ENCODE data around the gene UBAP1. TPM values are rescaled to one million over a fixed set of nuclear protein-coding genes. Genes with fewer than 3 reads are reported as not detected.
"Not testable (repeated sequence)": the region's sequence is repeated elsewhere in the genome, so short reads cannot be mapped to it uniquely, and the experiment has no call there.

Gene UBAP1
- total RNA-seq, 4 donors from 2014 or later: 42.2 to 63.3 (median 51.9) TPM

DNA sequence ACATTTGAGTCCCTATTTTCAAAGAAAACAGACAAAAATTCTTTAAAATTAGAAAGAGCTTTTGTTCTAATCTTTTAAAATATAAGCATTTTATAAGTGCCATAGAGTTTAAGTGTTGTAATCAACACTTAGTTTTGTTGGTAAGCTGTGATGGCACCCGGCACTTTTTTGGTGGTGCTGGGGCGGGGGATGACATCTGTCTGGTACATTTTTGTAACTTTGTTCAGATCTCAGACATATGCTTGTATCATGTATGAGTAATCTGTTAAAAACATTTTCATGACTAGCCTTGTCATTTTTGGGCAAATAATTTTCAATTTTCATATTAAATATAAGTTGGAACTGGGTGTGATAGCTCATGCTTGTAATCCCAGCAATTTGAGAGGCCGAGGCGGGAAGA, 51.7 kb downstream of the UBAP1 start:
- Histone ChIP-seq H3K36me3 (peaks cover 14% of the 10 kb centered on the region), H3K4me1 (peaks cover 4% of the 10 kb centered on the region), H3K27ac (no peak overlapping the region), H3K27me3 (no peaks in the 10 kb centered on the region), H3K4me3 (no peak overlapping the region), H3K9me3 (no peaks in the 10 kb centered on the region)
- DNase-seq (ENCODE audit: low spot score in 2 of 2): no peak
- TF ChIP-seq POLR2A (IDR thresholded peaks at IDR 0.05) (no peak), POLR2AphosphoS5 (IDR thresholded peaks at IDR 0.05) (no peak), EP300 (IDR thresholded peaks at IDR 0.05) (no peak)
- TF ChIP-seq, protein P1, sequence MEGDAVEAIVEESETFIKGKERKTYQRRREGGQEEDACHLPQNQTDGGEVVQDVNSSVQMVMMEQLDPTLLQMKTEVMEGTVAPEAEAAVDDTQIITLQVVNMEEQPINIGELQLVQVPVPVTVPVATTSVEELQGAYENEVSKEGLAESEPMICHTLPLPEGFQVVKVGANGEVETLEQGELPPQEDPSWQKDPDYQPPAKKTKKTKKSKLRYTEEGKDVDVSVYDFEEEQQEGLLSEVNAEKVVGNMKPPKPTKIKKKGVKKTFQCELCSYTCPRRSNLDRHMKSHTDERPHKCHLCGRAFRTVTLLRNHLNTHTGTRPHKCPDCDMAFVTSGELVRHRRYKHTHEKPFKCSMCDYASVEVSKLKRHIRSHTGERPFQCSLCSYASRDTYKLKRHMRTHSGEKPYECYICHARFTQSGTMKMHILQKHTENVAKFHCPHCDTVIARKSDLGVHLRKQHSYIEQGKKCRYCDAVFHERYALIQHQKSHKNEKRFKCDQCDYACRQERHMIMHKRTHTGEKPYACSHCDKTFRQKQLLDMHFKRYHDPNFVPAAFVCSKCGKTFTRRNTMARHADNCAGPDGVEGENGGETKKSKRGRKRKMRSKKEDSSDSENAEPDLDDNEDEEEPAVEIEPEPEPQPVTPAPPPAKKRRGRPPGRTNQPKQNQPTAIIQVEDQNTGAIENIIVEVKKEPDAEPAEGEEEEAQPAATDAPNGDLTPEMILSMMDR (IDR thresholded peaks at IDR 0.05): no peak
- 81% methylated on average over 4 of the region's 4 CpGs for WGBS

DNA sequence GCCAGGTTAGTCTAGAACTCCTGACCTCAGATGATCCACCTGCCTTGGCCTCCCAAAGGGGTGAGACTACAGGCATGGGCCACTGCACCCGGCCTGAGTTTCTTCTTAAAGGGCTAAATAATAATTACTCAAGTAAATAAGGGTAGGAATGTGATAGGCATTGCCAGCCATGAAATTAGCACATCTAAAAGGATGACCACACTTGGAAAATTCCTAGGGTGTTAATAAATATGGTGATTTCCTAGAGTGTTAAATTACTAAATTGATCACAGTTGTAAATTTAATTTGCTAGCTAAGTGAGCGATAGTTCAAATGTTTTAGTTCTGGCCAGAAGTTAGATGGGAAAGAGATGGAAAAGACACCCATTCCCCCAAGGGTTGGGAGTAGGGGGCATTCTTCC, 53.4 kb downstream of the UBAP1 start:
- 89% methylated on average over 2 of the region's 2 CpGs for WGBS

DNA sequence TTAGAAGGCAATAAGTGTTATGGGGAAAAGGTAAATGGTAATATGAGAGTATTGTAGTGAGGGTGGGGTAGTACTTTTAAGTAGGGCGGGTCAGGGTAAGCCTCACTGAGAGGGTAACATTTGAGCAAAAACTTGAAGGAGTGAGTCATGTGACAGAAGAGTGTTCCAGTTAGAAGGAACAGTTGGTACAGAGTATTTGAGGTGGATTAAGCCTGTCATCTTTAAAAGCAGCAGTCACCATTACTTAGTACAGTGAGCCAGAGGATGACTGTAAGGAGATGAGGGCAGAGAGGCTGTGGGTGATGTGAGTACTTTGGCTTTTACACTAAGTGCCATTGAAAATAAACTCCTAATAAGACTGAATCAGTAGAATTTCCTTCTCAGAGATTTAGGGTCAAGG, 54.8 kb downstream of the UBAP1 start:
- Histone ChIP-seq H3K36me3 (peaks cover 33% of the 10 kb centered on the region), H3K4me3 (no peak overlapping the region), H3K9me3 (no peaks in the 10 kb centered on the region), H3K27me3 (no peaks in the 10 kb centered on the region), H3K27ac (no peak overlapping the region), H3K4me1 (peaks cover 4% of the 10 kb centered on the region)
- TF ChIP-seq POLR2A (IDR thresholded peaks at IDR 0.05): no peak
- 88% methylated on average over 1 of the region's 1 CpG for WGBS
- DNase-seq (ENCODE audit: low spot score in 2 of 2): no peak

More for the DNA sequence above, 53.4 kb downstream of the UBAP1 start:
- Histone ChIP-seq H3K4me1 (peaks cover 4% of the 10 kb centered on the region), H3K27me3 (no peaks in the 10 kb centered on the region), H3K9me3 (no peaks in the 10 kb centered on the region), H3K36me3 (peaks cover 30% of the 10 kb centered on the region), H3K27ac (no peak overlapping the region), H3K4me3 (no peak overlapping the region)
- no peak for DNase-seq (ENCODE audit: low spot score in 2 of 2)
- no peak for TF ChIP-seq EP300 (IDR thresholded peaks at IDR 0.05)
- TF ChIP-seq POLR2AphosphoS5 (IDR thresholded peaks at IDR 0.05): no peak

DNA sequence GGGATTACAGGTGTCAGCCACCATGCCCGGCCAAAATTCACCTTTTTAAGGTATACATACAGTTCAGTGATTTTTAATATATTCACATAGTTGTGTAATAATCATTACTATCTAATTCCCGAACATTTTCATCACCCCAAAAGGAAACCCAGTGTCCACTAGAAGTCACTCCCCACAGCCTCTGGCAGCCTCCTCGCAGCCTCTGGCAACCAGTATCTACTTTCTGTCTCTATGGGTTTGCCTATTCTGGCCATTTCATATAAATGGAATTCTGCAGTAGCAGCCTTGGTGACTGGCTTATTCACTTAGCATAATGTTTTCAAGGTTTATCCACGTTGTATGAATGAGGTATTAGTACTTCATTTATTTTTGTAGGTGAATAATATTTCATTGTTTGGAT, 59.0 kb downstream of the UBAP1 start:
- H3K4me1 ChIP-seq: no peaks in the 10 kb centered on the region
- H3K36me3 ChIP-seq: peaks cover 52% of the 10 kb centered on the region
- H3K27me3 ChIP-seq: no peaks in the 10 kb centered on the region
- H3K9me3 ChIP-seq: no peaks in the 10 kb centered on the region
- no peak overlapping the region for H3K4me3 ChIP-seq
- H3K27ac ChIP-seq: no peak overlapping the region
- WGBS: 84% methylated on average over 4 of the region's 4 CpGs
- DNase-seq (ENCODE audit: low spot score in 2 of 2): no peak
- TF ChIP-seq POLR2A (IDR thresholded peaks at IDR 0.05): no peak
- no peak for TF ChIP-seq POLR2AphosphoS5 (IDR thresholded peaks at IDR 0.05)
- no peak for TF ChIP-seq EP300 (IDR thresholded peaks at IDR 0.05)
- TF ChIP-seq, protein P1 (IDR thresholded peaks at IDR 0.05): no peak

DNA sequence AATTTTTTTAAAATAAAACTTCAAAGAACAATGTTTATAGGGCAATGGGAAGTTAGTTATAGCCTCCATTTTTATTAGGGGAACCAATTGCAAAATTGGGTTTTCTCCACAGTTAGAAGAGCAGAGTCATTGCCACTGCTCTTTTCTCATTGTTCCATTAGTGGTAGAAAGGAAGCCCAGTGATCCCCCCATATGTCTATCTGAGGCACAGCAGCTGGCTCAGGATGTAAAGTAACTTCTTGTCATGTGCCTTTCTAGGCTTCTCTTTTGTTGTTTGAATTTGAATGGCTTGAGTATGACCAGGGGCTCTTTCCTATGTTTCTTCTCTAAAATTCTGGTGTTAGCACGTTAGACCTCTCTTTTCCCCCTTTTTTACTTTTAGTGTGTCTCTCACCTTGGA, 61.2 kb downstream of the UBAP1 start:
- H3K27ac ChIP-seq: no peak overlapping the region
- no peak for DNase-seq (ENCODE audit: low spot score in 2 of 2)
- H3K27me3 ChIP-seq: no peaks in the 10 kb centered on the region
- WGBS: 46% methylated on average over 1 of the region's 1 CpG
- no peak overlapping the region for H3K4me3 ChIP-seq
- no peak for TF ChIP-seq POLR2A (IDR thresholded peaks at IDR 0.05)
- no peak for TF ChIP-seq EP300 (IDR thresholded peaks at IDR 0.05)
- TF ChIP-seq, protein P1 (IDR thresholded peaks at IDR 0.05): no peak
- TF ChIP-seq POLR2AphosphoS5 (IDR thresholded peaks at IDR 0.05): no peak
- peaks cover 44% of the 10 kb centered on the region for H3K36me3 ChIP-seq
- no peaks in the 10 kb centered on the region for H3K4me1 ChIP-seq
- H3K9me3 ChIP-seq: no peaks in the 10 kb centered on the region

DNA sequence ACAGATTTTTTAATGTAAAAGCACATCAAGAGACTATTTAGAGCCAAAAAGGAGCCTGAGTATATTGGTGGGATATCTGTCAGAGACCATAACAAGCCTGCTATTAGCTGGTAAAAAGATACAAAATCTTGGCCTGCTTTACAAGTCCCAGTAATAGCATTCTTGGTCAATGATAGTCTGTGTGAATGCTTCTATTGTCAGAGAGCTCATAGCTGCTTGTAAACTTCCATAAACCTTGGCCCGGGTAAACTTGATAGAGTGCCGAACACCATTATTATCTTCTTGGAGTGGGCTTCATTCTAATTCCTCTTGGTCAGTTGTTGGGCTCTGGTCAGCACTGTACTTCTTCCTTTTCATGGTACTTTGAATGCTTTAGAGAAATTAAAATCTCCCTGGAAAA, 64.0 kb downstream of the UBAP1 start:
- no peaks in the 10 kb centered on the region for H3K27me3 ChIP-seq
- TF ChIP-seq POLR2A (IDR thresholded peaks at IDR 0.05) (no peak), EP300 (IDR thresholded peaks at IDR 0.05) (no peak), POLR2AphosphoS5 (IDR thresholded peaks at IDR 0.05) (no peak)
- TF ChIP-seq, protein P1 (IDR thresholded peaks at IDR 0.05): no peak
- no peak for DNase-seq (ENCODE audit: low spot score in 2 of 2)
- H3K36me3 ChIP-seq: peaks cover 31% of the 10 kb centered on the region
- no peak overlapping the region for H3K27ac ChIP-seq
- 67% methylated on average over 2 of the region's 2 CpGs for WGBS
- no peaks in the 10 kb centered on the region for H3K4me1 ChIP-seq
- no peak overlapping the region for H3K4me3 ChIP-seq
- H3K9me3 ChIP-seq: no peaks in the 10 kb centered on the region

DNA sequence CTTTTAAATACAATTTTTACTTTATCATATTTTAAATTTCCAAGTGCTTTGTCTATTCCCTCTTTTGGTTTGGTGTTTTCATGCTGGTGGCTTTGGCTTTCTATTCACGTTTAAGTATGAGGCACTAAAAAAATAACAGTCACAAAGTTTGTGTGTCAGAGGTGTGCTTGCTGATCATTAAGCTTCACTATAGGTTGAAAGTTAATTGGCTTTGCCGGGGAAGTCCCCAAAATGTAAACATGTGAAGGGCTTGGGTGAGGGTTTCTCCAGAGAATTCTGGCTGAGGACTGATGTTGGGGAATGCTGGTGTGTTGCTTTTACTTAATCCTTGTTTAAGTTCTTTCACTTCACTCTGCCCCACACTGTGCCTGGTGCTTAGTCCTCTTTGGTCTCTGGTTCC, 66.4 kb downstream of the UBAP1 start:
- H3K9me3 ChIP-seq; DNase-seq (ENCODE audit: low spot score in 2 of 2); H3K4me3 ChIP-seq; H3K4me1 ChIP-seq; H3K27me3 ChIP-seq; H3K27ac ChIP-seq: not testable (repeated sequence)
- H3K36me3 ChIP-seq: peaks cover 53% of the 10 kb centered on the region
- no CpG with 5 or more reads among the region's 2 CpGs for WGBS
